Inferior parietal cortex (tissue), 1 donor: ENCODE data around the gene FAM13C.
"Not testable (repeated sequence)": the region's sequence is repeated elsewhere in the genome, so short reads cannot be mapped to it uniquely, and the experiment has no call there.

Experiments used
- DNase-seq: peaks from one replicate; pipeline ENCODE4 v3.0.0-alpha.2; 2016; ENCODE audit errors: extremely low spot score

Gene FAM13C

DNA sequence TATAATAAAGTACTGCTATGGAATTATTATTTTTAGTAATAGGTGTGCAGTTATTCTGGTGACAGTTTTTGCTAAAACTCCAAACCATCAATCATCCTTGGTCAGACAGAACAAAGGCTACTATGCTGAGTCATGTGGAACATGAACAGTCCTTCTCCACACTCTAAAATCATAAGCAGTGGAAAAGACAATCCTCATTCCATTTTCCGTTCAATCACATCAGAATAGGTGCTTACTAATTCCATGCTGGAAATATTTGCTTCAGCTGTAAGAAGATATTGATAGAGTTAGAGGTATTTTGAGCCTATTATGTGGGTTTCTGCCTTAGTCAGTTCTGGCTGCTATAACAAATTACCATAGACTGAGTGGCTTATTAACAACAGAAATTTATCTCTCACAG lies 82.9 kb downstream of the FAM13C start:
- peak; percentile 24 for DNase-seq

DNA sequence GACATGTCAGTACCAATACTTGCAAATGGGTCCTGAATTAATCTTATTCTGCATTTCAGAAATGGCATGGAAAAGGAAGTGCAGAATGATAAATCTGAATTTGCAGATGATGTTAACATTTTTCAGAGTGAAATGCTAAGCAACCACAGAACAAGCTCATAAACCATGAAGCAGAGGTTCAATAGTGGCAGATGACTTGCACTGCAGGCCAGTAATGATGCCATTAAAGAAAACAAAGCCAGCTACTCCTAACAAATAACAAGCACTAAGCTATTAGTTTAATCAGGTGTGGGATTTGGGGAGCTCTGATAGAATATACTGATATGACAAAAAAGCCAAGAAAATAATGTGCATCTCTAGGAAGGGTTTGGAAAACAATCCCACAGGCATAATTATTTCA lies 85.4 kb downstream of the FAM13C start:
- no peak for DNase-seq

- DNase-seq: no peak
Measured at GRCh38 chr10:59276133-59276532, 86.2 kb downstream of the FAM13C start.

DNA sequence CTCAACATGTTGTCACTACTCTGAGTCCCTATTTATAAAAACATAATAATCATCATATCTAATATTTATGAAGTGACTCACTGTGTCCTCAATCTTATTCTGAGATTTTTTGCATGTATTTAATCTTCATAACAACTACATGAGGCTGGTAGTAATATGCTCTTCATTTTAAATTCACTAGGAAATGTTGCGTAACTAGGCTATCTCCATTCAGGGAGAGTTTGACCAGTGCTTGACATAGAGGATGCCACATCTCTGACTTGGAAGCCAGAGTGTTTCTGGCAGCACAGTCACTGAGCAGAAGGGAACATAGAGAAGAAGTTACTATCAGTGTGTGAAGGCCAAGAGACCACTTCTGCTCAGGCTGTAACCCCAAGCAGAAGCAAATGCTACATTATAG lies 88.9 kb downstream of the FAM13C start:
- DNase-seq: no peak

DNA sequence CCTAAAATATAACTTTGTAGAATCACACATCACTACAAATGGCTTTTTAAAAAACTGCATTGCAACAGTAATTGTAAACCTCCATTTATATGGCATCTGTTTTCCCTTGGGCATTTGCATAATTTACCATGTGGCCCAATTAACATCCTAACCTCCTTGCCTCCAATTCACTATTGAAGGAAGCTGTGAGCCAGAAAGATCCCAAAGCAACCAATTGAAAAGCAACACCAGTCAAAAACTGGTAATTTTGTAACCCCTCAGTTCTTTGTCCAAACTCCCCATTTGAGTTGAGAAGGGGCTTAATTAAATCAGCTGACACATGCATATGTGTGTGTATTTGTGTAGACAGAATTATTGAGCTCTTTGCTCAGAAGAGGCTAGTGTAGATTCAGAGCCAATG lies 90.3 kb downstream of the FAM13C start:
- no peak for DNase-seq

GRCh38 chr10:59271160-59271559 lies 91.2 kb downstream of the FAM13C start:
- DNase-seq: no peak

GRCh38 chr10:59270492-59270891 lies 91.9 kb downstream of the FAM13C start:
- no peak for DNase-seq

DNA sequence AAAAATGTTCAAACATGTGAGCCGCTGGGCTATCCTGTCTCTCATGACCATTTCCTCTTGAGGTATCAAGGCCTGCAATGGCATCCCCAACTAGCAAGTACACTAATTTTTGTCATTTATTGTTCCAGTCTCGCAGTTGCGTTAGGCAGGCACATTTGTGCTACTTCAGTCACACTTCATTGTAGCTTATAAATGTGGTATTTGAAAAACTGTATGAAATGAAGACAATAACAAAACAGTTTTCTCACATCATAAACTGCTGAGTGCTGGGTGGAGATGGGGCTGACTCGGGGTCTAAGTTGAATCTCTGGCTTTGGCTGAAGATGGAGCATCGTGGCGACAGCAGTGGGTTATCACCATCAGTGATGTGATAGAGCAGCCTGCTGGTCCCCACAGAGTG lies 92.7 kb downstream of the FAM13C start:
- DNase-seq: no peak

- no peak for DNase-seq
Measured at GRCh38 chr10:59268460-59268859, 93.9 kb downstream of the FAM13C start.

DNA sequence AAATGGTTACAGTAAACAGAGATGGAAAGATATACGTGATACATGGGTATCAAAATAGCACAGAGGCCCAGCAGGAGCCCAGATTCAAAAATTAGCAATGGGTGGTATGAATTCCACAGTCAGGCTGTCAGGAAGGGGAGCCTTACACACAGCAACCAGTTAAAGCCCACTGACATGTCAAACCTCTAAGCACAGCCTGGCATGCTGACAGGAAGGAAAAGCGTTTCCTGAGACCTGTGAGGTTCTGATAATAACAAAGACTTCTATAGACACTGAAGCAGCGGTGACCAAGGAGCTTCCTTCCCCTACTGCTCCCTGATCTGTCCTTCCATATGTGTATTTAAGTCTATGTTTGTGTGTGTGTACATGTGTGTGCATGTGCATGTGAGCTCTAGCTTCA lies 96.0 kb downstream of the FAM13C start:
- no peak for DNase-seq

DNA sequence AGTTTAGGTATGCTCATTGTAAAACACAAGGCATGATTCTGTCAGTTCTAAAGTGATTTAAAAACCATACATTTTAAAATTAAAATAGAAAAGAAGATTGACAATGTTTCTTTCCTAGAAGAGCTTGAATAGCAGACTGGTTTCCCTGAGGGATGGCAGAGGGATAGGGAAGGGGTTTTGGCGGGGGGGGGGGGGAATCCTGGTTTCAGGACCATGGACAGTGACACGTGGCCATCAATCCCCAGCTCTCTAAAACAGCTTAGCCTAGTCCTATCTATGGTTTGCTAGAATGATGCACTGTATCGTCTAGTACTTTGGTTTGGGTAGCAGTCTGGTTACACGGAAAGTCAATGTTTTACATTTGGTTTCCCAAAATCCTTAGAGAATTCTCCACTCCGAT lies 97.2 kb downstream of the FAM13C start:
- no peak for DNase-seq

DNA sequence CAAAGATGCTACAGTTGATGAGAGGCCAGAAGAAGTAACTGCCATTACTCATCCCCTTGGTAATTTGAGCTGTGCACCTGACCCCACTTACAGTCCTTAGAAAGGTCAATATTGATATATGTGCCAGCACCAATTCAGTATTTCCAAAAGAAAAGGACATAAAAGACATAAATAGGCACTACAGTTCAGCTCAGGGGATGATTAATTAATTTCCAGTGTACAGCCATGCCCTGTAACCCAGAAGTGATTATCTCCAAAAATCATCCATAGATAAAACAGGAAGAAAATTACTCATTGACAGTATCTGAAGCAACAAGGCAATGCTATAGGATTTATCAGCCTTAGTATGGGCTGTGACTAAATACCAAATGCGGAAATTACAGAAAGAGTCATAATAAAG lies 103.5 kb downstream of the FAM13C start:
- no peak for DNase-seq

DNA sequence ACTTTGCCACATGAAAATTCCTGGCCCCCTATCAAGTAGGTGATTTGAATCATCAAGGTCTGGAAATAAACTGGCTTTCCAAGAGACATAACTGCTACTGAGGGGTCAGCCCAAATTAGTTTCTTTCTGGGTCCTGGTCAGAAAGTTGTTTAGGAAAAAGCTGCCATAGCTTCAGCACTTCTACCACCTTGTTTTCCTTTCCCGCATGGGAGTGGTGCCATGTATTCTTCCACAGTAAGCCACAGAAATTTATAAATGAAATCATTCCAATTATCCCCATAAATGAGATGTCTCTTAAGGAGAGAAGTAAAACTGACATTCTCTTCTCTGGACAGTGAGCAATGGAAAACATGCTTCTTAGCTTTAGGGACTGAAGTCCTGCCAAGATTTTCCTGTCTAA lies 105.1 kb downstream of the FAM13C start:
- DNase-seq: no peak

- no peak for DNase-seq
Measured at GRCh38 chr10:59255463-59255862, 106.9 kb downstream of the FAM13C start.

- no peak for DNase-seq
Measured at GRCh38 chr10:59252491-59252890, 109.9 kb downstream of the FAM13C start.

DNA sequence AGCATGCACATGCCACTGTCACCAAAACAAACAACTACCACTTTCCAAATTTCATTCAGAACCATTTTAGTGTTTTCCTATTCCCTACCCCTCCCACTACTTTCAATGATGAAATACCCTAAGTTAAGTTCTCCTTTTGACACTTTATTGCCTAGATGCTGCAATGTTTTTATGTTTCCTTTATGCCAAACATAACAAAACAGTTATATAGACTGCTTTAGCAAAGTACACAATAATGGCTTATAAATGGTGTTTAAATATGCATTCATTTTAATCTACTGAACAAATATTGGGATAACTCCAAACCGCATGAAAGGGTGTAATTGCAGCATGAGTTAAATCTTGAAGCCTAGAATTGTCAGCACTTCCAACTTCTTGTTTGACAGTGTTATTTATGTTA lies 116.7 kb downstream of the FAM13C start:
- DNase-seq: no peak

GRCh38 chr10:59244871-59245270 lies 117.5 kb downstream of the FAM13C start:
- no peak for DNase-seq

GRCh38 chr10:59243611-59244195 lies 118.6 kb downstream of the FAM13C start:
- no peak for DNase-seq

DNA sequence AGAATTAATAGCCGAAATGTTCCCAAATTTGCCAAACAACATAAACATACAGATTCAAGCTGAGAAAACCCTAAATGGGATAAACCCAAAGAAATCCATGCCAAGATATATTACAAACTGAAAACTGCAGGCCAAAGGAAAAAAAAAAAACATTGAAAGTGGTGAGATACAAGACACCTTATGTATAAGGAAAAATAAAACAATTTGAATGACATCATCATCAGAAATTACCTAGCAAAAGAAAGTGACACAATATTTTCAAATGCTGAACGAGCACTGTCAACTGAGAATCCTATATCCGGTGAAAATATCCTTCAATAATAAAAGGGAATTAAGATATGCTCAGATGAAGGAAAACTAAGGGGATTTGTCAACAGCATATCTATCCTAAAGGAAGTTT lies 119.4 kb downstream of the FAM13C start:
- no peak for DNase-seq

GRCh38 chr10:59242057-59242456 lies 120.3 kb downstream of the FAM13C start:
- DNase-seq: no peak

GRCh38 chr10:59240582-59241183 lies 121.7 kb downstream of the FAM13C start:
- peak; percentile 82 for DNase-seq

DNA sequence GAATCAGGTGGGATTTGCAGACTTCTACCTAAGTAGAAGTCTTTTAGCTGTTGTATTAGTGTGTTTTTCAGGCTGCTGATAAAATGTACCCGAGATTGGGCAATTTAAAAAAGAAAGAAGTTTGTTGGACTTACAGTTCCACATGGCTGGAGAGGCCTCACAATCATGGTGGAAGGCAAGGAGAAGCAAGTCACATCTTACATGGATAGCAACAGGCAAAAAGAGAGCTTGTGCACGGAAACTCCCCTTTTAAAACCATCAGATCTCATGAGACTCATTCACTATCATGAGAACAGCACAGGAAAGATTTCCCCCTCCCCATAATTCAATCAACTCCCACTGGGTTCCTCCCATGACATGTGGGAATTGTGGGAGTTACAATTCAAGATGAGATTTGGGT lies 123.2 kb downstream of the FAM13C start:
- not testable (repeated sequence) for DNase-seq

DNA sequence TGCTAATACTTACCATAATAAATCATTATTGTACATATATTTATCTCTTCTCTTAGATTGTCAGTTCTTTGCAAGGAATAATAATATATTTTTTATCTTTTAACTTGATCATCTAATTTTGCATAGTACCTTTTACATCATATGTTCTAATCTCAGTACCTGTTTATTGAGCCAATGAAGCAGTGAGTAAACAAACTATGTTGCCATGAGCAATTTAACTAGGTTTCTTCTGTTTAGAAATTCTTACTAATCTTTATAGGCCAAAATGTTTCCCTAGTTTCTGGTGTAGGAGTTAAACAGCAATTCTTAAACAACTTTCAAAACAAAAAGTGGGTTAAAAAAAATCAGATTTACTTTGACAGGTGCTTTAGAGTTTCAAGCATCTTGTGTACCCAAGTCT lies 124.6 kb downstream of the FAM13C start:
- DNase-seq: no peak

DNA sequence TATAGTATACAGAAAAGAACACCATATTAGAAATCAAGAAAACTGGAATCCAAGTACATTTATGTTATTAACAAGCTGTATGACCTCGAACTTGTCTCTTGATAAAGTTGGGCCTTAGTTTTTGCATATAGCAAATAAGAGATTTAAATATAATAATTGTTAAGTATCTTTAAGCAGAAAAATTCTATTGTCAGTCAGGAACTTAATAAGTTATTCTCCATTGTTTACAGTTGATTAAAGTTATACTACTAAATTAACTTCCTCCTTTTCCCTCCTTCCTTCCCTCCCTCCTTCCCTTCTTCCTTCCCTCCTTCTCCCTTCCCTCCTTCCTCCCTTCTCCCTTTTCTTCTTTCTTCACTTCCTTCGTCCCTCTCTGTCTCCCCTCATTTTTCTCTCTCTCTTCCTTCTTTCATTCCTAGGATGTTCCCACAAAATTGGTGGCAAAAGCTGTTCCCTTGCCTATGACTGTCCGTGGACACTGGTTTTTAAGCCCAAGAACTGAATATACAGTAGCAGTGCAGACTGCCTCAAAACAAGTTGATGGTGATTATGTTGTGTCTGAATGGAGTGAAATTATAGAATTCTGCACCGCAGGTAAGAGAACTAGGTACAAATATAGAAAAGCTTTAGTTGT lies 126.2 kb downstream of the FAM13C start:
- no peak for DNase-seq
